ENCODE data around the gene MUC5B.

The MUC5B gene

DNA sequence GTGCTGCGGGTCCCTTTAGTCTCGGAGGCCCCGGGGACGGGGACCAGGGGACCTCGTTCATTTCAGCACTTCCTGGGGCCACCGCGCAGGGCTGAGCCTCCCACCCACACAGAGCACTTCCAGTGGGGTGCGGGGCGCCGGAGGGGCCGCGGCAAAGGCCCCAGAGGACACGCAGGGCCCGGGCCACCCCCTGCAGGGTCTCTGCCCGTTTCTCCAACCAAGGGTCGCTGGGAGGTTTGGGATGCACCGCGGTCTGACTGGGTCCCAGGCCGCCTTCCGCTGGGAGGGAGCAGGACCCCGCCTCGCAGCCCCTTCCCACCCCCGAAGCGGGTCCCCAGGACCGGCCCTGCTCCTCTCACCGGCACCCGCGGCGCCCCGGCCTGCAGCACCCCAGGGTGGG is 49.1 kb downstream of the MUC5B start:
- Histone ChIP-seq H3K27me3 (ENCODE audit: insufficient read depth, poor library complexity, severe bottlenecking) (no peaks in the 10 kb centered on the region), H3K27ac (replicated peaks) (no peak overlapping the region), H3K4me3 (replicated peaks; ENCODE audit: insufficient read depth, low read length) (no peak overlapping the region)
- DNase-seq (ENCODE audit: low read depth in 1 of 2, low spot score in 1 of 2) = no peak
- TF ChIP-seq GABPA (IDR thresholded peaks at IDR 0.05; ENCODE audit: low read depth) = no peak
- no peak for TF ChIP-seq POLR2AphosphoS5 (IDR thresholded peaks at IDR 0.05; ENCODE audit: low read depth)
- TF ChIP-seq SPI1 (IDR thresholded peaks at IDR 0.05; ENCODE audit: borderline replicate concordance, low read depth) = no peak
- TF ChIP-seq, protein P1, sequence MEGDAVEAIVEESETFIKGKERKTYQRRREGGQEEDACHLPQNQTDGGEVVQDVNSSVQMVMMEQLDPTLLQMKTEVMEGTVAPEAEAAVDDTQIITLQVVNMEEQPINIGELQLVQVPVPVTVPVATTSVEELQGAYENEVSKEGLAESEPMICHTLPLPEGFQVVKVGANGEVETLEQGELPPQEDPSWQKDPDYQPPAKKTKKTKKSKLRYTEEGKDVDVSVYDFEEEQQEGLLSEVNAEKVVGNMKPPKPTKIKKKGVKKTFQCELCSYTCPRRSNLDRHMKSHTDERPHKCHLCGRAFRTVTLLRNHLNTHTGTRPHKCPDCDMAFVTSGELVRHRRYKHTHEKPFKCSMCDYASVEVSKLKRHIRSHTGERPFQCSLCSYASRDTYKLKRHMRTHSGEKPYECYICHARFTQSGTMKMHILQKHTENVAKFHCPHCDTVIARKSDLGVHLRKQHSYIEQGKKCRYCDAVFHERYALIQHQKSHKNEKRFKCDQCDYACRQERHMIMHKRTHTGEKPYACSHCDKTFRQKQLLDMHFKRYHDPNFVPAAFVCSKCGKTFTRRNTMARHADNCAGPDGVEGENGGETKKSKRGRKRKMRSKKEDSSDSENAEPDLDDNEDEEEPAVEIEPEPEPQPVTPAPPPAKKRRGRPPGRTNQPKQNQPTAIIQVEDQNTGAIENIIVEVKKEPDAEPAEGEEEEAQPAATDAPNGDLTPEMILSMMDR (IDR thresholded peaks at IDR 0.05; ENCODE audit: insufficient read depth, low read length) = no peak
- TF ChIP-seq, protein P2, sequence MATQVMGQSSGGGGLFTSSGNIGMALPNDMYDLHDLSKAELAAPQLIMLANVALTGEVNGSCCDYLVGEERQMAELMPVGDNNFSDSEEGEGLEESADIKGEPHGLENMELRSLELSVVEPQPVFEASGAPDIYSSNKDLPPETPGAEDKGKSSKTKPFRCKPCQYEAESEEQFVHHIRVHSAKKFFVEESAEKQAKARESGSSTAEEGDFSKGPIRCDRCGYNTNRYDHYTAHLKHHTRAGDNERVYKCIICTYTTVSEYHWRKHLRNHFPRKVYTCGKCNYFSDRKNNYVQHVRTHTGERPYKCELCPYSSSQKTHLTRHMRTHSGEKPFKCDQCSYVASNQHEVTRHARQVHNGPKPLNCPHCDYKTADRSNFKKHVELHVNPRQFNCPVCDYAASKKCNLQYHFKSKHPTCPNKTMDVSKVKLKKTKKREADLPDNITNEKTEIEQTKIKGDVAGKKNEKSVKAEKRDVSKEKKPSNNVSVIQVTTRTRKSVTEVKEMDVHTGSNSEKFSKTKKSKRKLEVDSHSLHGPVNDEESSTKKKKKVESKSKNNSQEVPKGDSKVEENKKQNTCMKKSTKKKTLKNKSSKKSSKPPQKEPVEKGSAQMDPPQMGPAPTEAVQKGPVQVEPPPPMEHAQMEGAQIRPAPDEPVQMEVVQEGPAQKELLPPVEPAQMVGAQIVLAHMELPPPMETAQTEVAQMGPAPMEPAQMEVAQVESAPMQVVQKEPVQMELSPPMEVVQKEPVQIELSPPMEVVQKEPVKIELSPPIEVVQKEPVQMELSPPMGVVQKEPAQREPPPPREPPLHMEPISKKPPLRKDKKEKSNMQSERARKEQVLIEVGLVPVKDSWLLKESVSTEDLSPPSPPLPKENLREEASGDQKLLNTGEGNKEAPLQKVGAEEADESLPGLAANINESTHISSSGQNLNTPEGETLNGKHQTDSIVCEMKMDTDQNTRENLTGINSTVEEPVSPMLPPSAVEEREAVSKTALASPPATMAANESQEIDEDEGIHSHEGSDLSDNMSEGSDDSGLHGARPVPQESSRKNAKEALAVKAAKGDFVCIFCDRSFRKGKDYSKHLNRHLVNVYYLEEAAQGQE (IDR thresholded peaks at IDR 0.05; ENCODE audit: insufficient replicate concordance, low read depth) = no peak

DNA sequence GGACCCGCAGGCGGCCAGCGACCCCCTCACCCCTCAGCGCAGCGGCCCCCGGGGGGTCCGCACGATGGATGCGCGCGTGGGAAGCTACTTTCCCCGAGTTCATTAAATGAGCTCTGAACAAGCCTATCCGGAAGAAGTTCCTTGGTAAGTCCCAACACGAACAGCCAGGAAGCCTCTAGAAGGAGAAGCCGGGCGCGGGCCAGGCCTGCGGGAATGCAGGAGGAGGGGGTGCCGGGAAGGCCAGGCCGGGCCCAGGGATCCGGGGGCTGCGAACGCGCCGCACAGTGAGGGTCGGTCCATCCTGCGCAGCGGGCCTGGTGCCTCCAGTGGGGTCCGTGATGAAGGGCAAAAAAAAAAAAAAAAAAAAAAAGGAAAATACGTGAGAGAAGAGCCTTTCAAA is 49.7 kb downstream of the MUC5B start:
- no peak for DNase-seq (ENCODE audit: low read depth in 1 of 2, low spot score in 1 of 2)
- H3K4me3 ChIP-seq (replicated peaks; ENCODE audit: insufficient read depth, low read length) = no peak overlapping the region
- no peak for TF ChIP-seq SPI1 (IDR thresholded peaks at IDR 0.05; ENCODE audit: borderline replicate concordance, low read depth)
- TF ChIP-seq, protein P1 (IDR thresholded peaks at IDR 0.05; ENCODE audit: insufficient read depth, low read length) = no peak
- TF ChIP-seq GABPA (IDR thresholded peaks at IDR 0.05; ENCODE audit: low read depth) = no peak
- no peak for TF ChIP-seq POLR2AphosphoS5 (IDR thresholded peaks at IDR 0.05; ENCODE audit: low read depth)
- TF ChIP-seq, protein P2 (IDR thresholded peaks at IDR 0.05; ENCODE audit: insufficient replicate concordance, low read depth) = no peak
- no peak overlapping the region for H3K27ac ChIP-seq (replicated peaks)
- H3K27me3 ChIP-seq (ENCODE audit: insufficient read depth, poor library complexity, severe bottlenecking) = no peaks in the 10 kb centered on the region

DNA sequence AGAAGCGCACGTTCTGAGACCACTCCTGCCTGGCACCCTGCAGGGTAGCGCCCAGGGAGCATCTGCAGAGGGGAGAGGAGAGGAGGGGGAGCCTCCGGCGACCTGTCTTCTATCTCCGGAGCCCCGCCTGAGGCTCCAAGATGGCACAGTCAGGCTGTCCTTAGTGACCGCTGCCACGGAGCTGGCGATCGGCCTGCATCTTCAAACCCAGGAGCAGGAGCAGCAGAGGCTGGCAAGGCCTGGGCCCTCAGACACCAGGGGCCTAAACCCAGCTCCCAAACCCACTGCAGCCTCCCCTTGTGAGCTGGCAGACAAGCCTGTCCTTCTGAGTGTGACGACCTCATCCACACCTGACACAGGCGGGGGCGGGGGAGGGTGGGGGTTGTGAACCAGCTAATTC is 51.6 kb downstream of the MUC5B start:
- H3K27ac ChIP-seq (replicated peaks) = no peak overlapping the region
- no peak for TF ChIP-seq SPI1 (IDR thresholded peaks at IDR 0.05; ENCODE audit: borderline replicate concordance, low read depth)
- no peak for TF ChIP-seq POLR2AphosphoS5 (IDR thresholded peaks at IDR 0.05; ENCODE audit: low read depth)
- TF ChIP-seq, protein P2 (IDR thresholded peaks at IDR 0.05; ENCODE audit: insufficient replicate concordance, low read depth) = no peak
- TF ChIP-seq, protein P1 (IDR thresholded peaks at IDR 0.05; ENCODE audit: insufficient read depth, low read length) = no peak
- no peak for TF ChIP-seq GABPA (IDR thresholded peaks at IDR 0.05; ENCODE audit: low read depth)
- DNase-seq (ENCODE audit: low read depth in 1 of 2, low spot score in 1 of 2) = no peak
- H3K27me3 ChIP-seq (ENCODE audit: insufficient read depth, poor library complexity, severe bottlenecking) = no peaks in the 10 kb centered on the region
- no peak overlapping the region for H3K4me3 ChIP-seq (replicated peaks; ENCODE audit: insufficient read depth, low read length)
